22Rv1 (cell line): ENCODE results near the gene BDH1.

Experiments used
- ZFX ChIP-seq: fragments of 450-650 bp; IDR thresholded peaks from 2 replicates; pipeline ENCODE4 v1.6.1; 2017; ENCODE audit warnings: antibody characterized with exemption, borderline replicate concordance
- TF ChIP-seq, protein P1 (sequence below): fragments of 450-650 bp; IDR thresholded peaks from 2 replicates; pipeline ENCODE4 v1.5.1; 2017; ENCODE audit warnings: mild to moderate bottlenecking

DNA sequence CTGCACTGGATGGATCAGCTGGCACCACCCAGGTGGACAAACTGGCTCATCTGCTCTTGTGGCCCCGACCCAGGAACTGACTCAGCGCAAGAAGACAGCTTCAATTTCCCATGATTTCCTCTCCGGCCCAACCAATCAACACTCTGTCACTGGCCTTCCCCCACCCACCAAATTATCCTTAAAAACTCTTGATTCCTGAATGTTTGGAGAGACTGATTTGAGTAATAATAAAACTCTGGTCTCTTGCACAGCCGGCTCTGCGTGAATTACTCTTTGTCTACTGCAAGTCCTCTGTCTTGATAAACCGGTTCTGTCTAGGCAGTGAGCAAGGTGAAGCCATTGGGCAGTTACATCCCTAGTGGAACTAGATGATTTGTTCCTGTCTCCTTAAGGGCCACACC lies 16.1 kb downstream of the BDH1 start:
- TF ChIP-seq, protein P1, sequence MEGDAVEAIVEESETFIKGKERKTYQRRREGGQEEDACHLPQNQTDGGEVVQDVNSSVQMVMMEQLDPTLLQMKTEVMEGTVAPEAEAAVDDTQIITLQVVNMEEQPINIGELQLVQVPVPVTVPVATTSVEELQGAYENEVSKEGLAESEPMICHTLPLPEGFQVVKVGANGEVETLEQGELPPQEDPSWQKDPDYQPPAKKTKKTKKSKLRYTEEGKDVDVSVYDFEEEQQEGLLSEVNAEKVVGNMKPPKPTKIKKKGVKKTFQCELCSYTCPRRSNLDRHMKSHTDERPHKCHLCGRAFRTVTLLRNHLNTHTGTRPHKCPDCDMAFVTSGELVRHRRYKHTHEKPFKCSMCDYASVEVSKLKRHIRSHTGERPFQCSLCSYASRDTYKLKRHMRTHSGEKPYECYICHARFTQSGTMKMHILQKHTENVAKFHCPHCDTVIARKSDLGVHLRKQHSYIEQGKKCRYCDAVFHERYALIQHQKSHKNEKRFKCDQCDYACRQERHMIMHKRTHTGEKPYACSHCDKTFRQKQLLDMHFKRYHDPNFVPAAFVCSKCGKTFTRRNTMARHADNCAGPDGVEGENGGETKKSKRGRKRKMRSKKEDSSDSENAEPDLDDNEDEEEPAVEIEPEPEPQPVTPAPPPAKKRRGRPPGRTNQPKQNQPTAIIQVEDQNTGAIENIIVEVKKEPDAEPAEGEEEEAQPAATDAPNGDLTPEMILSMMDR: no peak
- no peak for TF ChIP-seq ZFX
